Erythroblast (primary cell): Measurements from ENCODE around the gene VIPR2.

Experiments used
- GATA1 ChIP-seq: IDR thresholded peaks from 2 replicates; pipeline ENCODE4 v1.6.1; 2011; ENCODE audit warnings: low read depth, mild to moderate bottlenecking, control low read depth, low read length, moderate library complexity
- POLR2A ChIP-seq: IDR thresholded peaks from 2 replicates; pipeline ENCODE4 v1.6.1; 2011; ENCODE audit warnings: mild to moderate bottlenecking, low read length

DNA sequence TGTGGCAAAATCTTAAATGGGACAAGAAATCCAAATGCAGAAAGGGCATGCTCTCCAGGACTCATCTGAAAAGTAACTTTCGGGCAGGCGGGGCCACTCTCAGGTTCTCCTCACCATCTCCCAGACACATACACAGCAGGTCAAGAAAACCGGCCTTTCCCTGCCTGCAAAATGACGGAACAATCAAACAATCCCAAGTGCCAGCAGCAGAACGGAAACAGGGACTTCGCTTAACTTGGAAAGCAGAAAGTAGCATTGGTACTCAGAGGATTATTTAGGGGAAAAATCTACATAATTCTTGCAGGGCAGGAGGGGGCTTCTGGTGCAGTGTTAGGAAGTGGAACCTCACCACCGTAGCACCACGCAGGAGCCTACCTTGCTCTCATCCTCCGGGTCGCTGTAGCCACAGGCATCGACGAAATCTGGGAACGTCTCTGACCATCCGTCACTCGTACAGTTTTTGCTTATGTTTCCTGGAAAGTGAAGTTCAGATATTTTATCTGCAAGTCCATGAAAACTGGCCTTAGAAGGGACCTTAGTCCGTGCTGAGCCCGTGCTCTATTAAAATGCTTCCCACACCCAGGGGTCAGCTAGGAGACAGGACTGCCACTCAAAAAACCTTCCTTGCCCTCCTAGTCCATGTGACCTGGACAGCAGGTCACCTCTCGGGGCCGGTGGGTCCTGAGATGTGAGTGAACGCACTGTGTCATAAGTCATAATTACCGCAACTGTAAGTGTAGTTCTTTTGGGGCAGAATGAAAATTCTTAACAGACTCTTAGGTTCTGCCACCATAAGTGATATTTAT, 41.1 kb downstream of the VIPR2 start:
- no peak for TF ChIP-seq POLR2A
- no peak for TF ChIP-seq GATA1
